NB4 (cell line): ENCODE results near the gene ZBTB22.
"Not testable (repeated sequence)": the region's sequence is repeated elsewhere in the genome, so short reads cannot be mapped to it uniquely, and the experiment has no call there.

Experiments
- DNase-seq: peaks from one replicate; pipeline ENCODE4 v3.0.0; 2010; ENCODE audit warnings: low read depth
- H3K4me3 ChIP-seq: one replicate; pipeline ENCODE4 v1.5.1; 2011; ENCODE audit warnings: mild to moderate bottlenecking, low read depth, low read length, moderate library complexity
- CTCF ChIP-seq: IDR thresholded peaks from one replicate; pipeline ENCODE4 v1.5.1; 2012; ENCODE audit warnings: low read depth, low read length
- MAX ChIP-seq: IDR thresholded peaks from 2 replicates; pipeline ENCODE4 v1.6.1; 2011; ENCODE audit warnings: low read depth, low read length
- MYC ChIP-seq: IDR thresholded peaks from 2 replicates; pipeline ENCODE4 v1.6.1; 2011; ENCODE audit warnings: low read depth, low read length
- POLR2A ChIP-seq: IDR thresholded peaks from 2 replicates; pipeline ENCODE4 v1.6.1; 2011; ENCODE audit warnings: mild to moderate bottlenecking; ENCODE audit not compliant: insufficient read length; ENCODE audit errors: extremely low read depth

ZBTB22 gene

GRCh38 chr6:33286946-33287914, 30.3 kb downstream of the ZBTB22 start:
- peak overlapping the region; percentile 73 for H3K4me3 ChIP-seq
- DNase-seq, result no peak
- no peak for TF ChIP-seq MYC
- no peak for TF ChIP-seq POLR2A
- TF ChIP-seq CTCF, result no peak
- no peak for TF ChIP-seq MAX

- not testable (repeated sequence) for H3K4me3 ChIP-seq, DNase-seq
Measured at GRCh38 chr6:33285214-33285613, 32.3 kb downstream of the ZBTB22 start.

GRCh38 chr6:33280539-33280938, 37.0 kb downstream of the ZBTB22 start:
- peak; percentile 0 for DNase-seq
- no peak for TF ChIP-seq MAX
- no peak for TF ChIP-seq POLR2A
- TF ChIP-seq CTCF, result no peak
- TF ChIP-seq MYC, result no peak
- H3K4me3 ChIP-seq, result no peak overlapping the region

GRCh38 chr6:33279971-33280511, 37.5 kb downstream of the ZBTB22 start:
- TF ChIP-seq POLR2A (no peak), MYC (no peak), CTCF (peak; percentile 54), MAX (no peak)
- H3K4me3 ChIP-seq, result no peak overlapping the region
- DNase-seq, result peak; percentile 59

GRCh38 chr6:33279257-33279695, 38.3 kb downstream of the ZBTB22 start:
- no peak for DNase-seq
- no peak for TF ChIP-seq MYC
- TF ChIP-seq POLR2A, result no peak
- no peak for TF ChIP-seq MAX
- no peak for TF ChIP-seq CTCF
- no peak overlapping the region for H3K4me3 ChIP-seq

GRCh38 chr6:33278810-33279209, 38.7 kb downstream of the ZBTB22 start:
- H3K4me3 ChIP-seq, result no peak overlapping the region
- DNase-seq, result peak; percentile 5
- TF ChIP-seq CTCF (no peak), MAX (no peak), MYC (no peak), POLR2A (no peak)
